Muscle layer of duodenum (tissue), 2 donors: Measurements from ENCODE around the gene MYH13.

Source experiments
- H3K27ac ChIP-seq: one replicate; pipeline ENCODE4 v1.7.0; 2013; ENCODE audit warnings: mild to moderate bottlenecking, low read length
- H3K27me3 ChIP-seq: one replicate; pipeline ENCODE4 v1.7.0; 2013; ENCODE audit warnings: low read depth, mild to moderate bottlenecking, control low read depth, low read length
- H3K36me3 ChIP-seq, 2 donors: one replicate each; pipeline ENCODE4 v1.7.0; 2013; ENCODE audit warnings: low read length in 2 of 2, control low read depth in 1 of 2, mild to moderate bottlenecking in 1 of 2; ENCODE audit not compliant: insufficient read depth in 2 of 2, control insufficient read depth in 1 of 2
- H3K4me1 ChIP-seq, 2 donors: one replicate each; pipeline ENCODE4 v1.7.0; 2013; ENCODE audit warnings: low read length in 2 of 2, mild to moderate bottlenecking in 2 of 2, control low read depth in 1 of 2, moderate library complexity in 1 of 2; ENCODE audit not compliant: insufficient read depth in 2 of 2, control insufficient read depth in 1 of 2
- H3K4me3 ChIP-seq, 2 donors: one replicate each; pipeline ENCODE4 v1.7.0; 2013; ENCODE audit warnings: low read length in 2 of 2, low read depth in 1 of 2, mild to moderate bottlenecking in 1 of 2
- H3K9me3 ChIP-seq, 2 donors: one replicate each; pipeline ENCODE4 v1.7.0; 2013; ENCODE audit warnings: low read length in 2 of 2, control low read depth in 1 of 2, mild to moderate bottlenecking in 1 of 2; ENCODE audit not compliant: control insufficient read depth in 1 of 2
- donor health status: healthy.

The MYH13 gene

GRCh38 chr17:10268005-10268404, 104.8 kb downstream of the MYH13 start:
- no peaks in the 10 kb centered on the region for H3K4me1 ChIP-seq
- no peak overlapping the region for H3K27ac ChIP-seq
- no peaks in the 10 kb centered on the region for H3K27me3 ChIP-seq

DNA sequence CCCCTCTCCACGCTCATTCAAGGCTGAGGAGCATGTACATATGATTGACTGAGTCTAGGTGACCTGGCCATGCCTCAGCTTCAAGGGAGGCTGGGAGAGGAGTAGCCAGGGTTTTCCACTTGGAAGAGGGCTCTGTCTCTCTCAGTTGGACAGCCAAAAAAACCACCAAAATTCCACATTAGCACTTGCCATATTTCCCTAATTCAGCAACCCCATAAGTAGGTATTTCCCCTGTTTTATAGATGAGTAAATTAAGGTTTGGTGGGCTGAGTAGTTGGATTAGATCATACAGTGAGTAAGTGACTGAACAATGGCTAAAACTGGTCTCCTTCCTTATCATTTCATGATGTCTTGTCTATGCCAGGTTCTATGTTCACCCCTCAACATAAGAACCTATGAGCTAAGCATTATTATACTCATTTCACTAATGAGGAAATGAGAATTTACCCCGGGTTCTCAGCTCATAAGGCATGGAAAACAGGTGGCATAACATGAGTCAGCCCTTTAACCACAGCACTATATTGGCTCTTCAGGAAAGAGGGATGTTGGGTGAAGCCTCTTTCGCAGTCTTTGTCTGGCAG, 106.4 kb downstream of the MYH13 start:
- Histone ChIP-seq H3K4me1 (no peaks in the 10 kb centered on the region), H3K27ac (no peak overlapping the region), H3K36me3 (no peaks in the 10 kb centered on the region), H3K9me3 (no peaks in the 10 kb centered on the region), H3K4me3 (no peak overlapping the region), H3K27me3 (no peaks in the 10 kb centered on the region)

More at GRCh38 chr17:10268005-10268404, 104.8 kb downstream of the MYH13 start:
- Histone ChIP-seq H3K36me3 (no peaks in the 10 kb centered on the region), H3K4me3 (no peak overlapping the region), H3K9me3 (no peaks in the 10 kb centered on the region)

- Histone ChIP-seq H3K4me3 (no peak overlapping the region), H3K27ac (no peak overlapping the region), H3K27me3 (no peaks in the 10 kb centered on the region), H3K36me3 (no peaks in the 10 kb centered on the region), H3K4me1 (no peaks in the 10 kb centered on the region), H3K9me3 (no peaks in the 10 kb centered on the region)
Observed at GRCh38 chr17:10265100-10265810, 107.6 kb downstream of the MYH13 start.

GRCh38 chr17:10264051-10264450, 108.8 kb downstream of the MYH13 start:
- Histone ChIP-seq H3K4me3 (no peak overlapping the region), H3K27ac (no peak overlapping the region), H3K27me3 (no peaks in the 10 kb centered on the region), H3K36me3 (no peaks in the 10 kb centered on the region), H3K4me1 (no peaks in the 10 kb centered on the region), H3K9me3 (no peaks in the 10 kb centered on the region)

GRCh38 chr17:10262451-10262850, 110.4 kb downstream of the MYH13 start:
- H3K27ac ChIP-seq = no peak overlapping the region
- no peaks in the 10 kb centered on the region for H3K4me1 ChIP-seq
- no peaks in the 10 kb centered on the region for H3K27me3 ChIP-seq
- no peaks in the 10 kb centered on the region for H3K9me3 ChIP-seq
- H3K4me3 ChIP-seq = no peak overlapping the region
- no peaks in the 10 kb centered on the region for H3K36me3 ChIP-seq

- Histone ChIP-seq H3K27ac (no peak overlapping the region), H3K4me3 (no peak overlapping the region), H3K9me3 (no peaks in the 10 kb centered on the region), H3K4me1 (no peaks in the 10 kb centered on the region), H3K36me3 (no peaks in the 10 kb centered on the region), H3K27me3 (no peaks in the 10 kb centered on the region)
Observed at GRCh38 chr17:10261098-10261497, 111.7 kb downstream of the MYH13 start.

- no peak overlapping the region for H3K27ac ChIP-seq
- no peaks in the 10 kb centered on the region for H3K27me3 ChIP-seq
- no peak overlapping the region for H3K4me3 ChIP-seq
- no peaks in the 10 kb centered on the region for H3K4me1 ChIP-seq
- H3K9me3 ChIP-seq = no peaks in the 10 kb centered on the region
- H3K36me3 ChIP-seq = no peaks in the 10 kb centered on the region
Observed at GRCh38 chr17:10251212-10251948, 121.4 kb downstream of the MYH13 start.
